Activated T-helper 2 cell treated with anti-CD3 and anti-CD28 coated beads, Interferon-gamma antibody, Interleukin-2, Interleukin-4, amounts not matched to agents 10 μg/mL and 5 μg/mL and 100 μg/mL, durations not matched to agents 14 hours and 24 hours and 36 hours (primary cell): ENCODE results near the gene SLC35F1. TPM values are rescaled to one million over a fixed set of nuclear protein-coding genes. Genes with fewer than 3 reads are reported as not detected.

Experiments
- total RNA-seq: library from RNA; stranded (reverse); gene quantifications from 2 replicates; pipeline ENCODE4 v1.2.3, GENCODE V29; 2022

Gene SLC35F1
- total RNA-seq, 1 donor from 2014 or later: 0.09 TPM

Other genes starting within 250 kb of the SLC35F1 start
- 44.2 and 44.6 TPM in 2 replicates for gene NUS1, start 231.8 kb upstream of the SLC35F1 start, total RNA-seq